Measurements from ENCODE around the gene INTS6.

Gene INTS6

DNA sequence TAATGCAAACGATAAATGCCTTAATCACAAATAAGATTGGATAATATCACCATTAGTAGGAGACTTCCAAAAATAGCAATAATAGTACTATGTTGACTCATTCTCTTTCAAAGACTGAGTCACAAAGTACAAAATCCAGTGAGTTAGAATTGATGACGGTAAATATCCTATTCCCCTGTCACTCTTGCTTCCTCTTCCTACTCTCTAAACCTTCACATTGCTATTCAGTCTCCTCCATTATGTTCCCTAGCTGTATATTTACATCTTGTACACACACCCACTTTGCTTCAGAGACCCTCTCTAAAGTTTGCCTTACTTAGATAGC is 26.3 kb upstream of the INTS6 start:
- H3K36me3 ChIP-seq (ENCODE audit: control insufficient read depth, insufficient read depth, low read length): no peaks in the 10 kb centered on the region
- no peak overlapping the region for H3K9ac ChIP-seq (ENCODE audit: low read depth, low read length)
- H3K4me3 ChIP-seq (ENCODE audit: low read depth, low read length): no peak overlapping the region
- no peaks in the 10 kb centered on the region for H3K4me1 ChIP-seq (ENCODE audit: control insufficient read depth, insufficient read depth, low read length)
- no peak overlapping the region for H3K27ac ChIP-seq (ENCODE audit: low read depth, low read length)
- H3K9me3 ChIP-seq (ENCODE audit: control insufficient read depth, insufficient read depth, low read length): no peaks in the 10 kb centered on the region
- H3K27me3 ChIP-seq (ENCODE audit: control insufficient read depth, insufficient read depth, low read length): no peaks in the 10 kb centered on the region

DNA sequence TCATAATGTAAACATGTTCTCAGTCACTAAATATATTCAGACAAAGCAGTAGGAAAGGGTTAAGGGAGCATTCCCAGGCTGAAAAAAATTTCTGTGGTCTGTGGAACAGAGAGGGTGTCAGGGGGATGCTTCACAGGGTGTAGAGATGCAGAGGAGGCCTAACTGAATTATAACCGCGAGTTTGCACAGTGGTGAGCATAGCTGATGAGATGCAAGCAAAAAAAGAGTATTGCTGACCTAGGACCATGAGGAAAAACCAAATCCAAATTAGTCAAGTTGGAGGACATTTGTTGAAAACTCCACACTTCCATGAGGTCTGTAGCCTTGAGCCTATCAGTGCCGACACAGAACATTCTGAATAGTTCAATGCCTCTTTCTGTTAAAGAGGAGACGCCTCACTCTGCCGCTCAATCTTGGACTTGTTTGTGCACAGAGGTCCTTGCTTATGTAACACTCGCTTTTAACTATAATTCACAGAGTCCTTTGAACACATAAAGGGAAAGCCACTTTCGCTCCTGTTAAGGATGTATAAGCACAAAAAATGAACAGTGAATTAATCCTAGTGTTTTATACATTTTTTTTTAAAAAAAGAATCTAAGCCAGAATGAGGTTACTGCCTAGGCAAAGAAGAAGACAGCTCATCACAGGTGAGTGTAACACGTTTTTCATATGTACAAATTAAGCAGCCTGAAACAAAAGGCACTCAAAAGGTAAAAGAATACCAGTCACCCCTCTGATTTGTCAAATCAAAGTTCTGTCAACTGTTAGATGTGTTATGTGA is 25.8 kb upstream of the INTS6 start:
- H3K9me3 ChIP-seq (ENCODE audit: control insufficient read depth, insufficient read depth, low read length): no peaks in the 10 kb centered on the region
- H3K4me1 ChIP-seq (ENCODE audit: control insufficient read depth, insufficient read depth, low read length): no peaks in the 10 kb centered on the region
- H3K36me3 ChIP-seq (ENCODE audit: control insufficient read depth, insufficient read depth, low read length): no peaks in the 10 kb centered on the region
- no peak overlapping the region for H3K9ac ChIP-seq (ENCODE audit: low read depth, low read length)
- no peak overlapping the region for H3K4me3 ChIP-seq (ENCODE audit: low read depth, low read length)
- no peak overlapping the region for H3K27ac ChIP-seq (ENCODE audit: low read depth, low read length)
- H3K27me3 ChIP-seq (ENCODE audit: control insufficient read depth, insufficient read depth, low read length): no peaks in the 10 kb centered on the region

DNA sequence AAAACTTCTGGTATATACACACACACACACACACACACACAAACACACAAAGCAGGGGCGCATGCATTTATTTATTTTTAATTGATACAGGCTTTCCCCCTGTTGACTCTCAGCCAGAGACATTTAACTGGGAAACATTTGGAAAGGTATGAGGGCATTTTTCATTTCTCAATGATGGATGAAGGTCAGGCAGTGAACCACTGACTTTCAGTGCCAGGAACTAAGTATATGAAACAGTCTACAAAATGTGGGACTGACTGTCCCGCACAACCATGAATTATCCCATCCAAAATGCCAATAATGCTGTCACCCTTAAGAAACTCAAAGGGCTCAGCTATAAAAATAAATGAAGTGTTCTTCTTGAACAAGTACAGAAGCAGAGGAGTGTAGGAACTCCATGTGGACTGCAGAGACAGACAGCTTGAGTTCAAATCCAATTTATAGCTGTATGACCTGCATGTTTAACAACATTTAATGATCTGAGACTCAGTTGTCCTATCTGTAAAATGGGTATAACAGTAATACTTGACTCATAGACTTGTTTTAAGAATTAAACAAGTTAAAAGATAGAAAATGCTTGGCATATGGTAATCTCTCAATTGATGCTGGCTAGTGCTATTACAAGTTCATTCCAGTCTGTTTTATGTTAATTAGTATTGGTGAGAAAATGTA is 25.0 kb upstream of the INTS6 start:
- H3K9ac ChIP-seq (ENCODE audit: low read depth, low read length): no peak overlapping the region

DNA sequence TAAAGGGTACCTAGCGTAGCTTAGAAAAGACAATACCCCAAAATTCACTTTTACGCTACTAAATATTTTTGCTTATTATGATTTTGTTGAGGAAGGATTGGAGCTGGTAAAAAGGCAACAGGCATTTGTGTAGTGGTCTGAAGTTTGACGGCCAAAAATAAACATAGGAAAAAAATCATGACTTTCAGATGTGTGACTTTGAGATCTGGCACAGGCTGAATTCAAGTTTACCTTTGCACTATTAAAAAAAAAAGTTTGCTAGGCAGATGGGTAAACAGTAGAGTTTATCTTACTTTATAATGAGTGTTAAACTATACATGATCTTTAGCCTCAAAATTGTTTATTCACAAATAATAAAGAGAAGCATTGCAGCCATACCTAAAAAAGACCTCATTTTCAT is 24.3 kb upstream of the INTS6 start:
- Histone ChIP-seq H3K9ac (ENCODE audit: low read depth, low read length) (no peak overlapping the region), H3K9me3 (ENCODE audit: control insufficient read depth, insufficient read depth, low read length) (no peaks in the 10 kb centered on the region), H3K4me3 (ENCODE audit: low read depth, low read length) (no peak overlapping the region), H3K4me1 (ENCODE audit: control insufficient read depth, insufficient read depth, low read length) (no peaks in the 10 kb centered on the region), H3K36me3 (ENCODE audit: control insufficient read depth, insufficient read depth, low read length) (no peaks in the 10 kb centered on the region), H3K27ac (ENCODE audit: low read depth, low read length) (no peak overlapping the region), H3K27me3 (ENCODE audit: control insufficient read depth, insufficient read depth, low read length) (no peaks in the 10 kb centered on the region)

More for the DNA sequence above, 25.0 kb upstream of the INTS6 start:
- Histone ChIP-seq H3K27ac (ENCODE audit: low read depth, low read length) (no peak overlapping the region), H3K9me3 (ENCODE audit: control insufficient read depth, insufficient read depth, low read length) (no peaks in the 10 kb centered on the region), H3K4me3 (ENCODE audit: low read depth, low read length) (no peak overlapping the region), H3K4me1 (ENCODE audit: control insufficient read depth, insufficient read depth, low read length) (no peaks in the 10 kb centered on the region), H3K27me3 (ENCODE audit: control insufficient read depth, insufficient read depth, low read length) (no peaks in the 10 kb centered on the region), H3K36me3 (ENCODE audit: control insufficient read depth, insufficient read depth, low read length) (no peaks in the 10 kb centered on the region)

DNA sequence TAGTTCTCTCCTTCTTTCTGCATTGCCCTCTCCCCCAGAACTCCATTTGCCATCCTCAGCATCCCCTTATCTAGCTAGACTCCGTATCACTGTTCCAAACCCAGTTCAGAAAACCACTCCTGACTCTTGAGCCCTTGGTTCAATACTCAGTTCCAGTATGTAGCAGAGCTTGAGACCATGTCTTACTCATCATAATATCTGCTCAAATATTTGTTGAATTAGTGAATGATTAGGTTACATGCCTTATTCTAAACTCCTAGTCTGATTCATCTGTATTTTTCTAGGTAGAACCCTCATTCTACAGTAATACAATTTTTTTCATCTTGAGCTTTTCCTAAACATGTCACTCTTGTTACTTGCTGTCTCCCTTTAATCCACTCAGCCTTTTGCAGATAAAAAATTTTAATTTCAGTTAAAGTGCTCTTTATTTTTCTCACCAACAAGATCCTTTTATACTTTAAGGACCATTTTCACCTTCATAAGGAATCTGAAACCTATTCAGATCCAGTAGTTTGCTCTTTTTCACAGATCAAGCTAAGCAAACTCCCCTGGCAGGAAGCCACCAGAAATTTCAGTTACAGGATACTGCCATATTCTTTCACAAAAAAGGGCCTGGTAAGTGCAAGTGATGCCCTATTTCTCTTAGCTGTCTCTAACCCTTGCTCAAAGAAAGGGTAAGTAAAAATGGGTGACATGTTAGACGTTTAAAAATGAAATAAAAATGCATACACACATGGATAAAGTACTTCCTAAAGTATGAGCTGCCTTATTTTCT is 23.1 kb upstream of the INTS6 start:
- Histone ChIP-seq H3K4me3 (ENCODE audit: low read depth, low read length) (no peak overlapping the region), H3K9me3 (ENCODE audit: control insufficient read depth, insufficient read depth, low read length) (no peaks in the 10 kb centered on the region), H3K4me1 (ENCODE audit: control insufficient read depth, insufficient read depth, low read length) (no peaks in the 10 kb centered on the region), H3K27ac (ENCODE audit: low read depth, low read length) (no peak overlapping the region), H3K27me3 (ENCODE audit: control insufficient read depth, insufficient read depth, low read length) (no peaks in the 10 kb centered on the region), H3K36me3 (ENCODE audit: control insufficient read depth, insufficient read depth, low read length) (no peaks in the 10 kb centered on the region), H3K9ac (ENCODE audit: low read depth, low read length) (no peak overlapping the region)

DNA sequence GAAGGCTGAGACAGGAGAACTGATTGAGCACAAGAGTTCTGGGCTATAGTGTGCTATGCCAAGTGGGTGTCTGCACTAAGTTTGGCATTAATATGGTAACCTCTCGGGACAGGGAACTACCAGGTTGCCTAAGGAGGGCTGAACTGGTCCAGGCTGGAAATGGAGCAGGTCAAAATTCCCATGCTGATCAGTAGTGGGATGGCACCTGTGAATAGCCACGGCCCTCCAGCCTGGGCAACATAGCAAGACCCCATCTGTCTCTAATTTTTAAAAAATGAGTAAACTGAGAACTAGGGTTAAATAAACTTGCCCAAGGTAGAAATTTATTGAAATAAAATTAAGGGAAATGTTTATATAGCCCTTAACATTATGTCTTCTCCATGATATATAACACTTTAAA is 17.0 kb upstream of the INTS6 start:
- no peaks in the 10 kb centered on the region for H3K4me1 ChIP-seq (ENCODE audit: control insufficient read depth, insufficient read depth, low read length)
- H3K27me3 ChIP-seq (ENCODE audit: control insufficient read depth, insufficient read depth, low read length): no peaks in the 10 kb centered on the region
- H3K27ac ChIP-seq (ENCODE audit: low read depth, low read length): no peak overlapping the region
- H3K9ac ChIP-seq (ENCODE audit: low read depth, low read length): no peak overlapping the region
- no peaks in the 10 kb centered on the region for H3K9me3 ChIP-seq (ENCODE audit: control insufficient read depth, insufficient read depth, low read length)
- H3K36me3 ChIP-seq (ENCODE audit: control insufficient read depth, insufficient read depth, low read length): no peaks in the 10 kb centered on the region
- no peak overlapping the region for H3K4me3 ChIP-seq (ENCODE audit: low read depth, low read length)

DNA sequence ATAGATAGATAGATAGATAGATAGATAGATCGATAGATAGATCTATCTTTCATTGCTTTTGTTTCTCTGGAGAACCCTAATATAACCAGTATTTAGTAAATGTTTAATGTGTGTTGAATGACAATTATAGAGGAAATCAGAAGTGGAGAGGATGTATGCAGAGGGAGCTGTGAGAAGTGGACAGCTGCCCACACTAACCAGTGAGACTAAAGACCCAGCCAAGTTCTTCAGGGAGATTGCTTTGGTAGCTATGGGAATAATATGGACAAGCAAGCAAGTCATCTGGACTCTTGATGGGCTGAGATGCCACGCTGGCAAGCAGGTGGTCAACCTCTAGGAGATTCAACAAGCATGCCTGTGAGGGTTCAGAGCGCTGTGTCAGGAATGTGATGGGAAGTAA is 14.9 kb upstream of the INTS6 start:
- no peaks in the 10 kb centered on the region for H3K4me1 ChIP-seq (ENCODE audit: control insufficient read depth, insufficient read depth, low read length)
- no peaks in the 10 kb centered on the region for H3K27me3 ChIP-seq (ENCODE audit: control insufficient read depth, insufficient read depth, low read length)
- H3K4me3 ChIP-seq (ENCODE audit: low read depth, low read length): no peak overlapping the region

DNA sequence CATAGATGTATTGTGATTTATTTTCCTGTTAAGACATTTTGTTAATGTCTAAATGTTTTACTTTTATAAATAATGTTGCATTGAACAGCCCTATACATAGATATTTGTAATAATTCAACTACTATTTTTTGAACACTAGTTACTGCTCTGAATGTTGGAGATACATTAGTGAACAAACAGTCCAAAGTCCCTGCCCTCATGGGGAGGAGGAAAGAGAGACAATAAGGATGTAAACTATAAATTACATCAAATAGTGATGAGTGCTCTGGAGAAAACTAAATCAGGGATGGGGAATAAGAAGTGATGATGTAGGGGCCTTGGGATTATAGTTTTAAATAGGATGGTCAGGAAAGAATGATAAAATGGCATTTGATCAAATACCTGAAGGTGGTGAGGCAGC is 12.3 kb upstream of the INTS6 start:
- H3K4me3 ChIP-seq (ENCODE audit: low read depth, low read length): no peak overlapping the region
- H3K9ac ChIP-seq (ENCODE audit: low read depth, low read length): no peak overlapping the region
- H3K36me3 ChIP-seq (ENCODE audit: control insufficient read depth, insufficient read depth, low read length): no peaks in the 10 kb centered on the region
- H3K27ac ChIP-seq (ENCODE audit: low read depth, low read length): no peak overlapping the region
- no peaks in the 10 kb centered on the region for H3K27me3 ChIP-seq (ENCODE audit: control insufficient read depth, insufficient read depth, low read length)
- H3K9me3 ChIP-seq (ENCODE audit: control insufficient read depth, insufficient read depth, low read length): no peaks in the 10 kb centered on the region
- H3K4me1 ChIP-seq (ENCODE audit: control insufficient read depth, insufficient read depth, low read length): no peaks in the 10 kb centered on the region

More for the DNA sequence above, 14.9 kb upstream of the INTS6 start:
- Histone ChIP-seq H3K9ac (ENCODE audit: low read depth, low read length) (no peak overlapping the region), H3K27ac (ENCODE audit: low read depth, low read length) (no peak overlapping the region), H3K36me3 (ENCODE audit: control insufficient read depth, insufficient read depth, low read length) (no peaks in the 10 kb centered on the region), H3K9me3 (ENCODE audit: control insufficient read depth, insufficient read depth, low read length) (no peaks in the 10 kb centered on the region)

DNA sequence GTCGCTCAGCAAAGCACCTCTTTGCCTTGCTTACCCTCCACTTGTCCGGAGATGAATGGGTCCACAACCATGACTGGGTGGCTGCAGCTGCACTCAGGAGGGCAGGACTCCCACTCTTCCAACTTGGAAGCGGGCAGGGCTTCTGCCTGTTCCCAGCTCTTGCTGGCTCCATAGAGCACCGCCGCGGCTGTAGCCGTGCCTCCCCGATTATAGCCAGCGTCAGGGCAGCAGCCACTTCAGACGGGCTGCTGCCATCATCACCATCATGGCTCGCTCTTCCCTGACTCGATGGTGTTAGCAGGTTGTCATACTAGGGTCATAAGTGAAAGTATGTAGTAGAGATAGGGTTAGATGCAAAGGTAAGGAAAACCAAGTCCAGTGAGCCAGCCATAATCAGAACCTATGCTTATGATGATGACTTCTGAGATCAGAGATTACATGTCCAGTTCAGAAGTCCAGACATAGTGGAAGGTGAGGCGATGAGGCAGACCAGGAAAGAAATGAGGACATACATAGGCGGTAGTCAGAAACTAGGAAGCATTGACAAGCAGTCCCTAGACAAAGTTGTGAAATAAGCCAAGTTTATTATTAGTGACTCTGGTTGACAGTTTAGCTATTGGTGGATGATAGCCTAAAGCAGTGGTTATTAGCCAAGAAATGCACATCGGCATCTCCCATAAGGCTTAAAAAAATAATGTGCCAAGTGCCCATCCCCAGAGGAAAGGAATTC is 4.4 kb upstream of the INTS6 start:
- H3K27me3 ChIP-seq (ENCODE audit: control insufficient read depth, insufficient read depth, low read length): no peaks in the 10 kb centered on the region
- peaks cover 4% of the 10 kb centered on the region; the same call in 1 of the 2 replicates for H3K9me3 ChIP-seq (ENCODE audit: control insufficient read depth, insufficient read depth, low read length)

DNA sequence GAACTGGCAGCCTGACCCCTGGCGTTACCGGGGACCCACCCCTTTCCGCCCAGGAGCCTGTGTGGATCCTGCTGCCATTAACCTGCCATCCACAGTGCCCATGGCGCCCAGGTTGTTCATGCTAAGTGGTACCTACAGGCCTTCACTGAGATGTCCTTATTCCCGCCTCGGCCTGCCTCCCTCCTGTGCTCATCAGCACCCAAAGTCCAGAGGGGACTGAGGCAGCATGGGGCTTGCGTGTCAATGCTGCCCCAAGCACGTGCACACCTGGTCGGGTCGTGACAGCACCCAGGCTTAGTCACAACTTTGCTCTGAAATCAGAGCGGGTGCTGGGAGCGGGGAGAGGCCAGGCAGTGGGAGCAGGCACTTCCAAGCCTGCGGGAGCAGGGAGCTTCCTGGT is 3.7 kb upstream of the INTS6 start:
- no peak overlapping the region for H3K4me3 ChIP-seq (ENCODE audit: low read depth, low read length)

More for the DNA sequence above, 4.4 kb upstream of the INTS6 start:
- Histone ChIP-seq H3K9ac (ENCODE audit: low read depth, low read length) (no peak overlapping the region), H3K27ac (ENCODE audit: low read depth, low read length) (no peak overlapping the region), H3K4me1 (ENCODE audit: control insufficient read depth, insufficient read depth, low read length) (peaks cover 8% of the 10 kb centered on the region), H3K36me3 (ENCODE audit: control insufficient read depth, insufficient read depth, low read length) (peaks cover 12% of the 10 kb centered on the region; the same call in 1 of the 2 replicates), H3K4me3 (ENCODE audit: low read depth, low read length) (no peak overlapping the region)

More for the DNA sequence above, 3.7 kb upstream of the INTS6 start:
- Histone ChIP-seq H3K36me3 (ENCODE audit: control insufficient read depth, insufficient read depth, low read length) (peaks cover 12% of the 10 kb centered on the region; the same call in 1 of the 2 replicates), H3K9me3 (ENCODE audit: control insufficient read depth, insufficient read depth, low read length) (peaks cover 4% of the 10 kb centered on the region; the same call in 1 of the 2 replicates), H3K27ac (ENCODE audit: low read depth, low read length) (no peak overlapping the region), H3K4me1 (ENCODE audit: control insufficient read depth, insufficient read depth, low read length) (peaks cover 8% of the 10 kb centered on the region), H3K9ac (ENCODE audit: low read depth, low read length) (no peak overlapping the region), H3K27me3 (ENCODE audit: control insufficient read depth, insufficient read depth, low read length) (no peaks in the 10 kb centered on the region)
